Neural progenitor cell (in vitro differentiated cells): ENCODE data around the gene INPP4B.

Source experiments
- EZH2 ChIP-seq: fragments of 200-600 bp; sonication (generic); IDR thresholded peaks from 2 replicates; pipeline ENCODE4 v1.6.1; 2017; ENCODE audit warnings: antibody characterized with exemption, mild to moderate bottlenecking, moderate library complexity
- TF ChIP-seq, protein P1 (sequence below): fragments of 200-600 bp; sonication (generic); IDR thresholded peaks from 2 replicates; pipeline ENCODE4 v1.5.1; 2017; ENCODE audit warnings: antibody characterized with exemption, mild to moderate bottlenecking

- TF ChIP-seq, protein P1, sequence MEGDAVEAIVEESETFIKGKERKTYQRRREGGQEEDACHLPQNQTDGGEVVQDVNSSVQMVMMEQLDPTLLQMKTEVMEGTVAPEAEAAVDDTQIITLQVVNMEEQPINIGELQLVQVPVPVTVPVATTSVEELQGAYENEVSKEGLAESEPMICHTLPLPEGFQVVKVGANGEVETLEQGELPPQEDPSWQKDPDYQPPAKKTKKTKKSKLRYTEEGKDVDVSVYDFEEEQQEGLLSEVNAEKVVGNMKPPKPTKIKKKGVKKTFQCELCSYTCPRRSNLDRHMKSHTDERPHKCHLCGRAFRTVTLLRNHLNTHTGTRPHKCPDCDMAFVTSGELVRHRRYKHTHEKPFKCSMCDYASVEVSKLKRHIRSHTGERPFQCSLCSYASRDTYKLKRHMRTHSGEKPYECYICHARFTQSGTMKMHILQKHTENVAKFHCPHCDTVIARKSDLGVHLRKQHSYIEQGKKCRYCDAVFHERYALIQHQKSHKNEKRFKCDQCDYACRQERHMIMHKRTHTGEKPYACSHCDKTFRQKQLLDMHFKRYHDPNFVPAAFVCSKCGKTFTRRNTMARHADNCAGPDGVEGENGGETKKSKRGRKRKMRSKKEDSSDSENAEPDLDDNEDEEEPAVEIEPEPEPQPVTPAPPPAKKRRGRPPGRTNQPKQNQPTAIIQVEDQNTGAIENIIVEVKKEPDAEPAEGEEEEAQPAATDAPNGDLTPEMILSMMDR = no peak
- TF ChIP-seq EZH2 = no peak
Measured at GRCh38 chr4:142376204-142376603, 469.9 kb downstream of the INPP4B start.
